ENCODE measurements around the gene BLACAT1. TPM values are rescaled to one million over a fixed set of nuclear protein-coding genes. Genes with fewer than 3 reads are reported as not detected.
A peak's percentile ranks its signal among the peaks of the same experiment; 100 is the strongest.
"Not testable (repeated sequence)": the region's sequence is repeated elsewhere in the genome, so short reads cannot be mapped to it uniquely, and the experiment has no call there.

BLACAT1 gene
- total RNA-seq, 1 experiment from 2014 or later, result 0.87 TPM

DNA sequence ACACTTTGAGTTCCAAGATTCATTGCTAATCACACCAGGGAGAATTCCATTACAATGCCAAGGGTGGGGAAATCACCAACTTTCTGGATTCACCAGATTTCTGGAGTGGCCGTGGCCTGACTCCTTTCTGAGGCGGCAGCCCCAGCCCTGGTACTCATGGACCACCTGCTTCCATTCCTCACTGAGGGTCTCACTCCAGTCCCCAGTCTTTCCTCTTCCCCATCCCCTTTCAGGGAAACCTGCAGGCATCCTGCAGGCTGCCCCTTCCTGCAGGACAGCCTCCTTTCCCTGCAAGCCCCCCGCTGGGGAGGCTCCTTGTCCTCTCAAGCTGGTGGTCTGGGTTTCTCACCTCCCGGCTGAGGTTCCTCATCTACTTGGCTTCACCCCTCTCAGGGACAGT lies 35.9 kb upstream of the BLACAT1 start:
- no peak for DNase-seq (ENCODE audit: low read depth, low spot score)
- in situ Hi-C loops (cut with HindIII; ENCODE audit: low pct_unique_long_range_greater_than_20kb, low sequenced_read_pairs), result loop anchor here (25.0 kb wide), 1 partner anchor 129 kb away; the partner anchor contains the start of gene KLHDC8A

GRCh38 chr1:205488074-205488723 lies 32.4 kb upstream of the BLACAT1 start:
- peak; percentile 83 for DNase-seq (ENCODE audit: low read depth, low spot score)
- in situ Hi-C loops (cut with HindIII; ENCODE audit: low pct_unique_long_range_greater_than_20kb, low sequenced_read_pairs), result loop anchor here (25.0 kb wide), 1 partner anchor 126 kb away; the partner anchor contains the start of gene KLHDC8A

GRCh38 chr1:205486258-205486657 lies 30.4 kb upstream of the BLACAT1 start:
- no peak for DNase-seq (ENCODE audit: low read depth, low spot score)
- in situ Hi-C loops (cut with HindIII; ENCODE audit: low pct_unique_long_range_greater_than_20kb, low sequenced_read_pairs), result loop anchor here (25.0 kb wide), 1 partner anchor 124 kb away; the partner anchor contains the start of gene KLHDC8A

GRCh38 chr1:205484985-205485967 lies 29.4 kb upstream of the BLACAT1 start:
- DNase-seq (ENCODE audit: low read depth, low spot score), result peak; percentile 81
- in situ Hi-C loops (cut with HindIII; ENCODE audit: low pct_unique_long_range_greater_than_20kb, low sequenced_read_pairs), result loop anchor here (25.0 kb wide), 1 partner anchor 123 kb away; the partner anchor contains the start of gene KLHDC8A

DNA sequence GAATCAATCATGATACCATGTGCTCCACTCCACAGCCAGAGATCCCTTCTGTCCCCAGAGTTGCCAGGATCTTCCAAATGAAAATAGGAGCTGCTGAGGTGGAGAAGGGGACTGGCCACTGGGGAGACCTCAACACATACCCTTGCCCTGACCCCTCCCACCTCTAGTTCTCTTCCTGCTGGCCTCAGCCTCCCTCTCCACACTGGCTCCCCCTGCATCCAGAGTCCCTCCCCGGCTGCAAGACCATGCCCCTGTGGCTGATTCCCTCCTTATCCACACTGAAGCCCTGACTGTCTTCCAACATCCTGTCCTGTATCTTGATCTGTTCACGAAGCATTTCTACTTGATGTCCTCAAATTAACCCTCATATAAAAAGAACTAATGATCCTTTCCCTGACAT lies 27.5 kb upstream of the BLACAT1 start:
- no peak for DNase-seq (ENCODE audit: low read depth, low spot score)
- in situ Hi-C loops (cut with HindIII; ENCODE audit: low pct_unique_long_range_greater_than_20kb, low sequenced_read_pairs), result loop anchor here (25.0 kb wide), 1 partner anchor 121 kb away; the partner anchor contains the start of gene KLHDC8A

DNA sequence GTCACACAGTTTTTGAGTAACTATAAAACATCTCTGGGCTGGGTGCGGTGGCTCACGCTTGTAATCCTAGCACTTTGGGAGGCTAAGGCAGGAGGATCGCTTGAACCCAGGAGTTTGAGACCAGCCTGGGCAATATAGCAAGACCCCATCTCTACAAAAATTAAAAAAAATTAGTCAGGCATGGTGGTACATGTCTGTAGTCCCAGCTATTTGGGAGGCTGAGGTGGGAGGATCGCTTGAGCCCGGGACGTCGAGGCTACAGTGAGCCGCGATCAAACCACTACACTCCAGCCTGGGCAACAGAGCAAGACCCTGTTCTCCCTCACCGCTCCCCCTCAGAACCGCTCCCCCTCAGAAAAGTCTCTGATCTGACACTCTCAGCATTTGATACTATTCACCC lies 26.7 kb upstream of the BLACAT1 start:
- in situ Hi-C loops (cut with HindIII; ENCODE audit: low pct_unique_long_range_greater_than_20kb, low sequenced_read_pairs), result loop anchor here (25.0 kb wide), 1 partner anchor 120 kb away; the partner anchor contains the start of gene KLHDC8A
- DNase-seq (ENCODE audit: low read depth, low spot score), result not testable (repeated sequence)

- in situ Hi-C loops (cut with HindIII; ENCODE audit: low pct_unique_long_range_greater_than_20kb, low sequenced_read_pairs), result loop anchor here (25.0 kb wide), 1 partner anchor 119 kb away; the partner anchor contains the start of gene KLHDC8A
- no peak for DNase-seq (ENCODE audit: low read depth, low spot score)
Observed at GRCh38 chr1:205481629-205482151, 25.8 kb upstream of the BLACAT1 start.

GRCh38 chr1:205481218-205481617 lies 25.4 kb upstream of the BLACAT1 start:
- no peak for DNase-seq (ENCODE audit: low read depth, low spot score)
- in situ Hi-C loops (cut with HindIII; ENCODE audit: low pct_unique_long_range_greater_than_20kb, low sequenced_read_pairs), result loop anchor here (25.0 kb wide), 1 partner anchor 119 kb away; the partner anchor contains the start of gene KLHDC8A

DNA sequence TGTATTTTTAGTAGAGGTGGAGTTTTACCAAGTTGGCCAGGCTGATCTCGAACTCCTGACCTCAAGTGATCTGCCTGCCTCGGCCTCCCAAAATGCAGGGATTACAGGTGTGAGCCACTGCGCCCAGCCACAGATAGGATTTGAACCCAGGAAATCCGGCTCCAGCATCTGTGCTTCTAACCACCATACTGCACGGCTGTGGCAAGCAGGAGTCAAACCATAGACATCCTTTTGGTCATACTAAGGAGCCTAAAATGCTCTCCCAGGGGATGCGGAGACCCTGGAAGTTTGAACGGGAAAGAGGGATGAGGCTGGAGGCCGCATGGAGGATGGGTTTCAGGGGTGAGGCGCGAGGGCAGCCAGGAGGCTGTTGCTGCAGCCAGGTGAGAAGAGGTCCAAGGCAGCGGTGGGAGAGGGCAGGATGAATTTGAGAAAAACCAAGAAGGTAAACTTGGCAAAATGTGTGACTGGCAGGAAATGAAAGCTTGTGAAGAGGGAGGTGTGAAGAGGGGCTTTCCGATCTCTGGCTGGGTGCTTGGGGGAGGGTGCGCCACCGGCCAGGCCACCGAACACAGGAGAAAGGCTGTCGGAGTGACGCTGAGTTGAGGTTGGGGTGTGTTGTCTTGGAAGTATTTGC lies 24.6 kb upstream of the BLACAT1 start:
- in situ Hi-C loops (cut with HindIII; ENCODE audit: low pct_unique_long_range_greater_than_20kb, low sequenced_read_pairs), result loop anchor here (25.0 kb wide), 1 partner anchor 118 kb away; the partner anchor contains the start of gene KLHDC8A
- DNase-seq (ENCODE audit: low read depth, low spot score), result no peak

- in situ Hi-C loops (cut with HindIII; ENCODE audit: low pct_unique_long_range_greater_than_20kb, low sequenced_read_pairs), result loop anchor here (25.0 kb wide), 1 partner anchor 117 kb away; the partner anchor contains the start of gene KLHDC8A
- not testable (repeated sequence) for DNase-seq (ENCODE audit: low read depth, low spot score)
Observed at GRCh38 chr1:205478985-205479384, 23.1 kb upstream of the BLACAT1 start.

DNA sequence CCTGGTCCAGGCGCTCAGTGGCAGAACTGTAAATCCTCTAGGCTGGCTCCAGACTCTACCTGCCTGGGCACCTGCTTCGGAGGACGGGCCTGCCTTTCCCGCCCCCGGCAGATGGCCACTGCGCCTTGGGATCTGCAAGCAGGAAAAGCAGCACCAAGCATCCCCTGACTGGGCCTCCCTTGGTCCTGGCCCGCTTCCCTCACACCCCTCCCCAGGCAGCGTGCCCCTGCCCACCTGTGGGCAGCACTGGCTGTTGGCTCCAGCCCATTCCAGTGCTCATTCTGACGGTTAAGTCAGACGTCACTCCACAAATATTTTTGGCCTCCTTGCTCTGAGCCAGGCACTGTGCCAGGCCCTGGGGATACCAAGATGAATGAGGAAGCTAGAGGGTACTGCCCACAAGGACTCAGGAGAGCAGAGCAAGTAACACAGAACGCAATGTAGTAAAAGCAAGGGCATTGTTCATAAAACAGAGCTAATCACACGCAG lies 22.0 kb upstream of the BLACAT1 start:
- in situ Hi-C loops (cut with HindIII; ENCODE audit: low pct_unique_long_range_greater_than_20kb, low sequenced_read_pairs), result loop anchor here (25.0 kb wide), 1 partner anchor 116 kb away; the partner anchor contains the start of gene KLHDC8A
- DNase-seq (ENCODE audit: low read depth, low spot score), result peak; percentile 97

DNA sequence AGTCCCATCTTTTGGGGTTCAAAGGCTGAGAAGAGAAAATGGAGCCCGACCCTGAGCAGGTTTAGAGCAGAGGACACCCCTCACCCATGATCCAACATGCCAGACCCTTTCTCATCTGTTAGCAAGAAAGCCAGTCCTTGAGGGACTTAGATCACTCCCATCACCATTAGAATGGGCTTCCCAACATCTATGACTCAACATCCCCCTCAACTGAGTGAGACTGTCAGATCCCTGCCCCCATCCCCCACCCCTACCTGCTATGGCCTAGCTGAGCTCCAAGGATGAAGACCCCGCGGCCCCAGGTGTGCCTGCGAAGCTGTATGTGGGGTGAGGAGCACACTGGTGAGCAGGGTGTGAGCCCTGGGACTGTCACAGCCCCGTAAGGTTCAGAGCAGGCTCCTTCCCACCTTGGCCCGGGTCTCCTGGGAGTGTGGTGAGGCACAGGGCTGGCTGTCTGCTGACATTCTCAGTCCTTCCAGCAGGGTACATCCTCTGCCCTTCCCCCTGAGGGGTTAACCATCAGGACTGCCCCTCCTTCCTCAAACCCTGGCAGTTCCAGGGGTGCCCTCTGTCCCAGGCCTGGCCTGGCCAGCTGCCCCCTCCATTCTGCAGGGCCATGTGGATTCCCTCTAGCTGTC lies 21.4 kb upstream of the BLACAT1 start:
- in situ Hi-C loops (cut with HindIII; ENCODE audit: low pct_unique_long_range_greater_than_20kb, low sequenced_read_pairs), result loop anchor here (25.0 kb wide), 1 partner anchor 115 kb away; the partner anchor contains the start of gene KLHDC8A
- DNase-seq (ENCODE audit: low read depth, low spot score), result peak; percentile 34

DNA sequence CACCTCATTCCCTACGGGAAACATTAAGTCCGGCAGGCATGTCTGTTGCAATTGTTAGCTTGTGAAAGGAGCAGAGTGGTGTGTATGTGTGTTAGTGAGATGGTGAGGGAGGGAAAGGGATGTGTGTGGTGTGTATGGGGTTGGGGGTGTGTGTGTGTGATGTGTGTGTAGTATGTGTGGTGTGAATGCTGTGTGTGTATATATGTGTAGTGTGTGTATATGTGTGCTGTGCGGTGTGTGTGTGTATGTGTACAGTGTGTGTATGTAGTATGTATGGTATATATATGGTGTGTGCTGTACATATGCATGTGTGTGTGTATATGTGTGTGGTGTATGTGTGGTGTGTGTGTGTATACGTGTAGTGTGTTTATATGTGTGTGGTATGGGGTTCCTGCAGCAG lies 20.8 kb upstream of the BLACAT1 start:
- DNase-seq (ENCODE audit: low read depth, low spot score), result no peak
- in situ Hi-C loops (cut with HindIII; ENCODE audit: low pct_unique_long_range_greater_than_20kb, low sequenced_read_pairs), result loop anchor here (25.0 kb wide), 1 partner anchor 114 kb away; the partner anchor contains the start of gene KLHDC8A

DNA sequence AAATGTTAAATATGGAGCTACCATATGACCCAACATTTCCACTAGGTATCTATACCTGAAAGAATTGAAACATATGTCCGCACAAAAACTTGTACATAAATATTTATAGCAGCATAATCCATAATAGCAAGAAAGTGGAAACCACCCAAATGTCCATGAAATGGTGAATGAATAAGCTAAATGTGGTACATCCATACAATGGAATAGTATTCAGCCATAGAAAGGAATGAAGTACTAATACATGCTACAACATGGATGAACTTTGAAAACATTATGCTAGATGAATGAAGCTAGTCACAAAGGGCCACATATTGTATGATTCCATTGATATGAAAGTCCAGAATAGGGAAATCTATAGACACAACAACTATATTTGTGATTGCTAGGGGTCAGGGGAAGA lies 20.0 kb upstream of the BLACAT1 start:
- no peak for DNase-seq (ENCODE audit: low read depth, low spot score)
- in situ Hi-C loops (cut with HindIII; ENCODE audit: low pct_unique_long_range_greater_than_20kb, low sequenced_read_pairs), result loop anchor here (25.0 kb wide), 1 partner anchor 114 kb away; the partner anchor contains the start of gene KLHDC8A

- in situ Hi-C loops (cut with HindIII; ENCODE audit: low pct_unique_long_range_greater_than_20kb, low sequenced_read_pairs), result no loop called here
Observed at GRCh38 chr1:205474571-205474970, 18.7 kb upstream of the BLACAT1 start.

DNA sequence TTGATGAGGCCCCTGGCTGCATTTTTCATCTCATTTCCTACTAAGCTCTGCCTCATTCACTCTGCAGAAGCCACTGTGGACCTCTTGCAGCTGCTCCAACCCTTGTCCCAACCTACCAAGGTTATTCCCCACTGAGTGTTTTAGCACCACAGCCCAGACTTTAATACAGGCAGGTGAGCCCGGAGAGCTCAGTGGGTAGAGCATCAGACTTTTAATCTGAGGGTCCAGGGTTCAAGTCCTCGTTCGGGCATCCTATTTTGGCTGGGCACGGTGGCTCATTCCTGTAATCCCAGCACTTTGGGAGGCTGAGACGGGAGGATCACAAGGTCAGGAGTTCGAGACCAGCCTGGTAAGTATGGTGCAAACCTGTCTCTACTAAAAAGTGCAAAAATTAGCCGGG lies 18.1 kb upstream of the BLACAT1 start:
- in situ Hi-C loops (cut with HindIII; ENCODE audit: low pct_unique_long_range_greater_than_20kb, low sequenced_read_pairs), result no loop called here
- no peak for DNase-seq (ENCODE audit: low read depth, low spot score)

More at GRCh38 chr1:205474571-205474970, 18.7 kb upstream of the BLACAT1 start:
- no peak for DNase-seq (ENCODE audit: low read depth, low spot score)
